Activated T-cell treated with anti-CD3 and anti-CD28 coated beads, Interleukin-2, amount 50 U/mL, for 4 hours (primary cell): ENCODE measurements around the gene ZNF526. TPM values are rescaled to one million over a fixed set of nuclear protein-coding genes. Genes with fewer than 3 reads are reported as not detected.

ENCODE experiments used
- ATAC-seq, 2 donors: fragments of 200-7000 bp; cut with Tn5 transposase; one replicate each; pipeline ENCODE4 v1.10.0; 2021
- DNase-seq: peaks from one replicate; pipeline ENCODE4 v3.0.0-alpha.2; 2020
- H3K27me3 Mint-ChIP-seq: one replicate; pipeline ENCODE4 v1.8.0; 2021; ENCODE audit warnings: low read depth, mixed read lengths
- H3K36me3 Mint-ChIP-seq: one replicate; pipeline ENCODE4 v1.8.0; 2022; ENCODE audit warnings: mixed read lengths; ENCODE audit not compliant: insufficient read depth
- H3K4me1 Mint-ChIP-seq: one replicate; pipeline ENCODE4 v1.8.0; 2021; ENCODE audit warnings: low read depth, mixed read lengths
- H3K4me3 Mint-ChIP-seq: one replicate; pipeline ENCODE4 v1.8.0; 2021; ENCODE audit warnings: mild to moderate bottlenecking, moderate library complexity, mixed read lengths
- H3K9me3 Mint-ChIP-seq: one replicate; pipeline ENCODE4 v1.8.0; 2021; ENCODE audit warnings: mixed read lengths
- total RNA-seq, 3 donors: library from RNA; stranded (reverse); gene quantifications; one replicate each; pipeline ENCODE4 v1.2.1, GENCODE V29; 2021

ZNF526 gene
- total RNA-seq, 3 donors from 2014 or later, result 17.2 to 19.4 (median 18.7) TPM

- peaks cover 55% of the 10 kb centered on the region for H3K4me1 Mint-ChIP-seq
- H3K9me3 Mint-ChIP-seq, result no peaks in the 10 kb centered on the region
- no peak for DNase-seq
- ATAC-seq, result peak; percentile 43 to 53
- H3K4me3 Mint-ChIP-seq, result no peak overlapping the region
- no peaks in the 10 kb centered on the region for H3K36me3 Mint-ChIP-seq
- no peaks in the 10 kb centered on the region for H3K27me3 Mint-ChIP-seq
Observed at GRCh38 chr19:42185277-42185676, 34.8 kb upstream of the ZNF526 start.

GRCh38 chr19:42188665-42189064, 31.4 kb upstream of the ZNF526 start:
- Mint-ChIP-seq H3K27me3 (no peaks in the 10 kb centered on the region), H3K4me1 (peaks cover 56% of the 10 kb centered on the region), H3K4me3 (no peak overlapping the region), H3K9me3 (no peaks in the 10 kb centered on the region), H3K36me3 (peaks cover 2% of the 10 kb centered on the region)
- ATAC-seq (no peak), DNase-seq (no peak)

- peaks cover 2% of the 10 kb centered on the region for H3K36me3 Mint-ChIP-seq
- H3K4me3 Mint-ChIP-seq, result no peak overlapping the region
- no peaks in the 10 kb centered on the region for H3K9me3 Mint-ChIP-seq
- no peak for DNase-seq
- H3K27me3 Mint-ChIP-seq, result no peaks in the 10 kb centered on the region
- ATAC-seq, result no peak
- H3K4me1 Mint-ChIP-seq, result peaks cover 57% of the 10 kb centered on the region
Observed at GRCh38 chr19:42189133-42189532, 31.0 kb upstream of the ZNF526 start.

- no peak for ATAC-seq
- H3K36me3 Mint-ChIP-seq, result peaks cover 6% of the 10 kb centered on the region
- H3K4me3 Mint-ChIP-seq, result no peak overlapping the region
Observed at GRCh38 chr19:42191330-42191729, 28.8 kb upstream of the ZNF526 start.

GRCh38 chr19:42191855-42192254, 28.3 kb upstream of the ZNF526 start:
- no peak for DNase-seq
- Mint-ChIP-seq H3K9me3 (no peaks in the 10 kb centered on the region), H3K4me3 (no peak overlapping the region)

More at GRCh38 chr19:42191330-42191729, 28.8 kb upstream of the ZNF526 start:
- H3K9me3 Mint-ChIP-seq, result no peaks in the 10 kb centered on the region
- no peak for DNase-seq
- no peaks in the 10 kb centered on the region for H3K27me3 Mint-ChIP-seq
- peaks cover 47% of the 10 kb centered on the region for H3K4me1 Mint-ChIP-seq

GRCh38 chr19:42193294-42193693, 26.8 kb upstream of the ZNF526 start:
- Mint-ChIP-seq H3K9me3 (no peaks in the 10 kb centered on the region), H3K27me3 (no peaks in the 10 kb centered on the region), H3K4me1 (peaks cover 56% of the 10 kb centered on the region), H3K4me3 (no peak overlapping the region), H3K36me3 (peaks cover 10% of the 10 kb centered on the region)
- ATAC-seq (no peak), DNase-seq (no peak)

More at GRCh38 chr19:42191855-42192254, 28.3 kb upstream of the ZNF526 start:
- no peaks in the 10 kb centered on the region for H3K27me3 Mint-ChIP-seq
- peak; percentile 73 to 86 for ATAC-seq
- H3K36me3 Mint-ChIP-seq, result peaks cover 6% of the 10 kb centered on the region
- peaks cover 49% of the 10 kb centered on the region for H3K4me1 Mint-ChIP-seq

GRCh38 chr19:42193706-42194105, 26.4 kb upstream of the ZNF526 start:
- H3K27me3 Mint-ChIP-seq, result no peaks in the 10 kb centered on the region
- peaks cover 59% of the 10 kb centered on the region for H3K4me1 Mint-ChIP-seq
- no peaks in the 10 kb centered on the region for H3K9me3 Mint-ChIP-seq
- ATAC-seq (no peak), DNase-seq (no peak)
- peaks cover 13% of the 10 kb centered on the region for H3K36me3 Mint-ChIP-seq
- no peak overlapping the region for H3K4me3 Mint-ChIP-seq

- ATAC-seq (no peak), DNase-seq (no peak)
- no peaks in the 10 kb centered on the region for H3K27me3 Mint-ChIP-seq
- no peak overlapping the region for H3K4me3 Mint-ChIP-seq
- H3K4me1 Mint-ChIP-seq, result peaks cover 70% of the 10 kb centered on the region
- no peaks in the 10 kb centered on the region for H3K9me3 Mint-ChIP-seq
- H3K36me3 Mint-ChIP-seq, result peaks cover 21% of the 10 kb centered on the region
Observed at GRCh38 chr19:42196011-42197001, 23.8 kb upstream of the ZNF526 start.

GRCh38 chr19:42197375-42197817, 22.7 kb upstream of the ZNF526 start:
- Mint-ChIP-seq H3K4me1 (peaks cover 71% of the 10 kb centered on the region), H3K4me3 (no peak overlapping the region), H3K27me3 (no peaks in the 10 kb centered on the region), H3K36me3 (peaks cover 23% of the 10 kb centered on the region), H3K9me3 (no peaks in the 10 kb centered on the region)
- ATAC-seq (no peak), DNase-seq (no peak)

GRCh38 chr19:42198676-42199439, 21.3 kb upstream of the ZNF526 start:
- Mint-ChIP-seq H3K9me3 (no peaks in the 10 kb centered on the region), H3K4me3 (peak overlapping the region; percentile 60), H3K36me3 (peaks cover 34% of the 10 kb centered on the region), H3K27me3 (no peaks in the 10 kb centered on the region), H3K4me1 (peaks cover 81% of the 10 kb centered on the region)
- DNase-seq, result peak; percentile 43
- peak; percentile 66 to 72 for ATAC-seq

- DNase-seq (peak; percentile 33), ATAC-seq (peak; percentile 50 to 59)
- Mint-ChIP-seq H3K9me3 (no peaks in the 10 kb centered on the region), H3K4me3 (peak overlapping the region; percentile 60), H3K4me1 (peaks cover 85% of the 10 kb centered on the region), H3K36me3 (peaks cover 35% of the 10 kb centered on the region), H3K27me3 (no peaks in the 10 kb centered on the region)
Observed at GRCh38 chr19:42199440-42200115, 20.5 kb upstream of the ZNF526 start.

GRCh38 chr19:42200116-42200715, 19.9 kb upstream of the ZNF526 start:
- peak overlapping the region; percentile 60 for H3K4me3 Mint-ChIP-seq
- peaks cover 40% of the 10 kb centered on the region for H3K36me3 Mint-ChIP-seq
- DNase-seq (no peak), ATAC-seq (no peak)
- H3K4me1 Mint-ChIP-seq, result peaks cover 91% of the 10 kb centered on the region
- no peaks in the 10 kb centered on the region for H3K9me3 Mint-ChIP-seq
- no peaks in the 10 kb centered on the region for H3K27me3 Mint-ChIP-seq

- DNase-seq, result no peak
- Mint-ChIP-seq H3K9me3 (no peaks in the 10 kb centered on the region), H3K4me3 (peak overlapping the region; percentile 57), H3K27me3 (no peaks in the 10 kb centered on the region), H3K4me1 (peaks cover 92% of the 10 kb centered on the region), H3K36me3 (peaks cover 43% of the 10 kb centered on the region)
- ATAC-seq, result peak; percentile 31 to 45
Observed at GRCh38 chr19:42201489-42202289, 18.4 kb upstream of the ZNF526 start.
